Measurements from ENCODE around the gene ACTR3C. TPM values are rescaled to one million over a fixed set of nuclear protein-coding genes. Genes with fewer than 3 reads are reported as not detected.

The ACTR3C gene
- total RNA-seq, 1 donor from 2014 or later, result 4.0 TPM

DNA sequence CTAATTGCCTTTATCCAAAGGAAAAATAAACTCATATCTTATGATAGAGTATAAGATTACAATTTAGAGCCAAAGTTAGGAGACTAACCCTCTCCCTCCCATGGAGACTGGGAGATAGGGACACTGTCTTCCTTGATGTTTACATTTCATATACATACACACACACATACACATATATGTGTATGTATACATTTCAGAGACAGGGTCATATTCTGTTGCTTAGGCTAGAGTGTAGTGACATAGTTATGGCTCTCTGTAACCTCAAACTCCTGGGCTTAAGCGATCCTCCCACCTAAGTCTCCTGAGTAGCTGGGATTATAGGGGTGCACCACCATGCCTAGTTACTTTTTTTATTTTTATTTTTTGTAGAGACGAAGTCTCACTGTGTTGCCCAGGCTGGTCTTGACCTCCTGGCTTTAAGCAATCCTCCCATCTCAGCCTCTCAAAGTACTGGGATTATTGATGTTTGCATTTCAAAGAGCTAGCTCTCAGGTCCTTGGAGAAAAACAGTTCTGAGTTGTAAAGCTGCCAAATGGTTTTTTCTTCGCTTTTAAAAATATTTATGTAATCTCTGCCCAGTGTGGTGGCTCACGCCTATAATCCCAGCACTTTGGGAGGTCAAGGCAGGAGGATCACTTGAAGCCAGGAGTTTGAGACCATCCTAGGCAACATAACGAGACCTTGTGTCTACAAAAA, 37.2 kb upstream of the ACTR3C start:
- ATAC-seq (no peak), DNase-seq (no peak)
- intact Hi-C loops (cut with micrococcal nuclease), result no loop called here

DNA sequence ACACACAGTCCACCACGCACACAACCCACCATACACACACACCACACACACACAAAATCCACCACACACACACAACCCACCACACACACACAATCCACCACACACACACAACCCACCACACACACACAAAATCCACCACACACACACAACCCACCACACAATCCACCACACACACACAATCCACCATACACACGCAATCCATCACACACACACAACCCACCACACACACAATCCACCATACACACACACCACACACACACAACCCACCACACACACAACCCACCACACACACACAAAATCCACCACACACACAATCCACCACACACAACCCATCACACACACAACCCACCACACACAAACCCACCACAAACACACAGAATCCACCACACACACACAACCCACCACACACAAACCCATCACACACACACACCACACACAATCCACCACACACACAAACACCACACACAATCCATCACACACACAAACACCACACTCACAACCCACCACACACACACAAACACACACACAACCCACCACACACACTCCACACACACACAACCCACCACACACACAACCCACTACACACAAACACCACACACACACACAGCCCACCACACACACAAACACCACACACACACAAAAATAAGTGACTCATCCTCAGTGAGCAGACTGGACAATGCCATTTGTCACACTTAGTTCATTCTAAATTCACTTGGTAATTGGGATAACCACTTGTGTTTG, 36.4 kb upstream of the ACTR3C start:
- ATAC-seq, result no peak
- no peak for DNase-seq
- intact Hi-C loops (cut with micrococcal nuclease), result no loop called here

DNA sequence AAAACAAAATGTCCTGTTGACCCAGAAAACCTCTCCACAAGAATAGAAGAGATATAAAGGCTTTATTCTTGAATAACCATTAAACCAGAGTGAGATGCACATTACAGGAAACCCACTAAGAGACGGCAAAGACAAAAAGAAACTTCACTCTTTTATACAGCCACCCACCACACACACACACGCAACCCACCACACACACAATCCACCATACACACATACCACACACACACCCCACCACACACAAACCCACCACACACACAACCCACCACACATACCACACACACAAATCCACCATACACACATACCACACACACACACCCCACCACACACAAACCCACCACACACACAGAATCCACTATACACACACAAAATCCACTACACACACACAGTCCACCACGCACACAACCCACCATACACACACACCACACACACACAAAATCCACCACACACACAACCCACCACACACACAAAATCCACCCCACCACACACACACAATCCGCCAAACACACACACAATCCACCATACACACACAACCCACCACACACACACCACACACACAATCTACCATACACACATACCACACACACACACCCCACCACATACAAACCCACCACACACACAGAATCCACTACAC, 35.8 kb upstream of the ACTR3C start:
- ATAC-seq, result no peak
- intact Hi-C loops (cut with micrococcal nuclease), result no loop called here
- DNase-seq, result no peak

DNA sequence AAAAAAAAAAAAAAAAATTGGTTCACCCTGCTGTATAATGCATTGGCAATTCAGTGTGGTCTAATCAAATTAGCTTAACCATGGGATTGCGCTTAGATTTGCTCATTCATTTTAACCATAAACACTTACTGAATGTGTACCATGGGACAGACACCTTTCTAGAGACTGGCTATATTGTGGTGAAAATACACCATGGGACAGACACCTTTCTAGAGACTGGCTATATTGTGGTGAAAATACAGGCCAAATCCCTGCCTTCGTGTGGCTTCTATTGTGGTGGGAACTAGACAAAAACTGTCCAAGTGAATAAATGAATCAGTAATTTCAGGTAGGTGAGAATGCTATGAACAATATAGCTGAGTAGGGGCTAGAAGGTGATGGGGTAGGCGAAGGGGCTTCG, 35.1 kb upstream of the ACTR3C start:
- ATAC-seq, result no peak
- intact Hi-C loops (cut with micrococcal nuclease), result no loop called here
- DNase-seq, result no peak

DNA sequence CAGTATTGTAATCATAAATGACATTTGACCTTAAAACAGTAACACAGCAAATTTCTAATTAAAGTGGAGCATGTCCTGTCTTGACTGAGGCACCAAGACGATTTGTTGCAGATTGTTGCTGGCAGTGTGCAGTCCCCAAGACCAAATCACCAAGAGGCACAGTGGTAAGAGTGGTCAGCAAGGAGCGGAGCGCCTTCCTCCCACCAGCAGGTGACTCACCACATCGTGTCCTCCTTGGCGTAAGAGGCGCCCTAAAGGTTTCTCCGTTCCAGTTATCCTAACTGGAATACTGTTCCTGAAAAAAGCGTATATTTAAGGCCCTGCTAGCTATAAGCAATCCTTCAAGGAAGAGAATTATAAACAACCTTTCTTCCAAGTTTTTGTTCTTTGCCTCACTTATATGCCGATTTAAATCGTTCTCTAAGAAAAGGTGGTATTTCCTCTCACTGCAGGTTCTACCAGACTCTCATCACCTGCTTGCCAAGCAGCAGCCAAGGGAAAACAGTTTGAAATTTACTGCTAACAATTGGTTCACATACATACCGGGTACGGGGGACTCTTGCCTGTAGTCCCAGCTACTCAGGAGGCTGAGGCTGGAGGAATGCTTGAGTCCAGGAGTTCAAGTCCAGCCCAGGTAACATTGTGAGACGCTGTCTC, 34.6 kb upstream of the ACTR3C start:
- no peak for ATAC-seq
- intact Hi-C loops (cut with micrococcal nuclease), result no loop called here
- no peak for DNase-seq

DNA sequence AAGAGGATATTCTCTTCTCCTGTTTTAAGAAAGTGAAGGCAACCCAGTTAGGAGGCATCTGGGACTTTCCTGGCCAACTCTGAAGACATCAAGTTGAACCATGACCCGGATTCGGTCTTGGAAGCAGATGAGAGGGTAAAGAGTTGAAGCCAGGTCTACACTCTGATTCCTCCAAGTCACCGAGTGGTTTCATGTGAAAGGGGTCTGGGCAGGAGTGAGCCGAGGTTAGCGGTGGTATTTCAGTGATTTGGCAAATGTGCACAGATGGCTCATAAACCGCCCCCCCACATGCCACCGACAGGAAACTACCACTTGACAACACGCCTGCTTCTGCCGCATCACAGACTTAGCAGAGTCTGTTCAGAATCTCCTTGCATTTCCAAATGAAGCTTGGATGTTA, 33.9 kb upstream of the ACTR3C start:
- intact Hi-C loops (cut with micrococcal nuclease), result no loop called here
- ATAC-seq, result no peak
- no peak for DNase-seq

DNA sequence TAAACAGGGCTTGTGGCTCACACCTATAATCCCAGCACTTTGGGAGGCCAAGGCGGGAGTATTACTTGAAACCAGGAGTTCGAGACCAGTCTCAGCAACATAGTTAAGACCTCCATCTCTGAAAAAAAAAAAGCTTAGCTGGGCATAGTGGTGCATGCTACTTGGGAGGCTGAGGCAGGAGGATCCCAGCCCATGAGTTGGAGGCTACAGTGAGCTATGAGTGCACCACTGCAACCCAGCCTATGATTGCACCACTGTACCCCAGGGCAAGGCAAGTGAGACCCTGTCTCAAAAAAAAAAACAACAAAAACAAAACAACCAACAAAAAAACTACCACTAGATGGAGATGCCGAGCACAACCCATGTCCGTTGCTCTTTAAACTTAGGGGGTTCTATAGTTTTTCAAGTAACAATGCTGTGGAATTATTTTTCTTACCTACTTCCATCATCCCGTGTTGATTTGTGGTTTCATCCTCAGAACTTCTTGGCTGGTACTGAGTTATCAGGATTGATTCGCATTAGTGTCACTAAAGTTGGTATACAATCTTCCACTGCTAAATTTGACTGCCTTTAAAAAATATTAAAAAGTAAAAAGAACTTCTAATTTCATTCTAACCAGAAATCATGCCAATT, 33.0 kb upstream of the ACTR3C start:
- no peak for ATAC-seq

DNA sequence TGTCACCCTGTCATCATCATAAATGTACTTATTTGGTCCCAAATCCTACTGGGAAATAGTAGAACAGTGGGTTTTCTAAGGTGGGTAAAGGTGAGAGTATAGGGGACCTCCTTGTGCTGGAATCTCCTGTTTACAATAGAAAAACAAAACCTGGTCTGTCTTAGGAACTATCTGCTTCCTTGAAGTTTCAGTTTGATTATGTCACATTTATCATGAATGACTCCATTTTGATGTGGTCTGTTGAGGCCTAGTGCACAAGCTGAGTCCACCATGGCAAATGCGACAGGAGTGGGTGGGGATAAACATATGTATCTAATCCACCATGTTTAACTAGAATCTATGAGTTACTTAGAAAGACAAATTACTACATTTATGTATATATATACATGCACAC, 32.3 kb upstream of the ACTR3C start:
- intact Hi-C loops (cut with micrococcal nuclease), result no loop called here
- DNase-seq (no peak), ATAC-seq (no peak)

More for the DNA sequence above, 33.0 kb upstream of the ACTR3C start:
- intact Hi-C loops (cut with micrococcal nuclease), result no loop called here
- no peak for DNase-seq

DNA sequence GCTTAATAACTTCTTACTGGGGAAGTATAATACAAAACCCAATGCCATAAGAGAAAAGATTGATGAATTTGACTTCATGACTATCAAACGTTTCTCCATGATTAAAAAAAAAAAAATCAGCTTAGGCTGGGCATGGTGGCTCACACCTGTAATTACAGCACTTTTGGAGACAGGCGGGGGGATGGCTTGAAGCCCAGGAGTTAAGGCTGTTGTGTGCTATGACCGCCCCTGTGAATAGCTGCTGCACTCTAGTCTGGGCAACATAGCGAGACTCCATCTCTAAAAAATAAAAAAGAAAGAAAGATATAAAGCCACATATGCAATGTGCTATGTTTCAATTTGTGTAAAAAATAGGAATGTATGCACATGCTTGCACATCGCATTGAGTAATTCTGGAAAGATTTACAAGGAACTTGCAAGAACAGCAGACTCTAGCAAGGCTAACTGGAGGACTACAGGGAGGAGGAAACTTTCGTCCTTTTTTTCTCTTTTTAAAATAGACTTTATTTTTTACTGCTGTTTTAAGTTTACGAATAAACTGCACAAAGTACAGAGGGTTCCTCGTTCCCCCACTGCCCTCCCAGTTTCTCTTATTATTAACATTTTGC, 28.3 kb upstream of the ACTR3C start:
- intact Hi-C loops (cut with micrococcal nuclease), result no loop called here
- ATAC-seq, result no peak
- DNase-seq, result no peak

DNA sequence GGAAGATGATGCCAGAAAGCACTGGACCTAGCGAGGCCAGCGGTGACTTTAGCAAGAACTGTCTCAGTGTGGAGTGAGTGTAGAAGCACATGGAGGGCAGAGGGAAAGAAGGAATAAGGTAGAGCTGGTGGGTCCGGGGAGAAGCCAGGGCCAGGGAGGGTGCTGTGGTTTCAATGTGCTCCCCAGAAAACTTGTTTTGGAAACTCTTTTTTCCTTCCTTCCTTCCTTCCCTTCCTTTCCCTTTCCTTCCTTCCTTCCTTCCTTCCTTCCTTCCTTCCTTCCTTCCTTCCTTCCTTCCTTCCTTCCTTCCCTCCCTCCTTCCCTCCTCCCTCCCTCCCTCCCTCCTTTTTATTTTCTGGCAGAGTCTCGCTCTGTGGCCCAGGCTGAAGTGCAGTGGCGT, 23.6 kb upstream of the ACTR3C start:
- DNase-seq (no peak), ATAC-seq (no peak)
- intact Hi-C loops (cut with micrococcal nuclease), result no loop called here

DNA sequence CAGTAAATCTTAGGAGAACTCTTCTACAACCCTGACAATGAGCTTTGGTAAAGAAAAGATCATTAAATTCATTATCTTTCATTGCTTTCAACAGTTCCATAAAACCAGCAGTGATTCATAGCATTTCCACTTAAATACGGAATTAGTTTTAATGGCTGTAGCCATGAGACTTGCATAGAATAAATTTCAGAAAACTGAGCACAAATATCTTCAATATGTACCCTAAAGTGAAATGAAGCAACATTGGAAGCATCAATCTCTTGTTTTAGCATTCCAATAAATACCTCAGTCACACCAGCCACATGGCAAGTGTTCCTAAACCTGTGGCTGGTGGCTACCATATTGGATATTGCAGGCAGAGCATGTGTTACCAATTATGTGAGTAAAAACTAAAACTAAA, 21.7 kb upstream of the ACTR3C start:
- ATAC-seq (no peak), DNase-seq (no peak)
- intact Hi-C loops (cut with micrococcal nuclease), result no loop called here

DNA sequence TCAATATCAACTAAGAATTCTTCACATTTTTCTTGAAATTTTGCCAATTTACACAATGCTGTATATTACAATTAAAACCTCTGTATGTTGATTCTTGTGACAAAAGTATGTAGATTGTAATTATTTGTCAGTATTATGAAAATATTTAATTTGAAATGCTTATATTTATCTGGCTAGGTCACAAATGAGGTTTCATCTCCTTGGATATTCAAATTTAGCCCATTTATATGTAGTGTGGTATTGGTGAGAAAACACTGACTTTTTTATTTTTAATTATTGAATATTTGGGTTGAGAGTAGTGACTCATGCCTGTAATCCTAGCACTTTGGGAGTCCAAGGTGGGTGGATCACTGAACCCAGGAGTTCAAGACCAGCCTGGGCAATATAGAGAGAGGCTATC, 21.0 kb upstream of the ACTR3C start:
- ATAC-seq, result no peak
- intact Hi-C loops (cut with micrococcal nuclease), result no loop called here
- no peak for DNase-seq

DNA sequence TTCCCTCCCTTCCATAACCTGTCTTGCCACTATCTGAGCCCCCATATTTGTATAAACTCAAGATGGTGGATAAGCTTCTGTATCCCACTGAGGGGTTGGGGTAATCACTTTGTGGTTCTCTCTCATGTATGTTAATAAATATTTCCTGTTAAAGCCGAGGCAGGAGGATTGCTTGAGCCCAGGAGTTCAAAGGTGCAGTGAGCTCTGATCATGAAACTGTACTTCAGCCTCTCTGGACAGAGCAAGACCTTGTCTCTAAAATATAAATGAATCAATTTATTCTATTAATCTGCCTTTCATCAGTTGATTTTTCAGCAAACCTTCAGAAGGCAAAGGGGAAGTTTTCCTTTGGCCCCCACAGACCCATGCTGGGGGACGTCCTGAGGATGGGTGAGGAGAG, 19.9 kb upstream of the ACTR3C start:
- intact Hi-C loops (cut with micrococcal nuclease), result no loop called here
- no peak for DNase-seq
- no peak for ATAC-seq

DNA sequence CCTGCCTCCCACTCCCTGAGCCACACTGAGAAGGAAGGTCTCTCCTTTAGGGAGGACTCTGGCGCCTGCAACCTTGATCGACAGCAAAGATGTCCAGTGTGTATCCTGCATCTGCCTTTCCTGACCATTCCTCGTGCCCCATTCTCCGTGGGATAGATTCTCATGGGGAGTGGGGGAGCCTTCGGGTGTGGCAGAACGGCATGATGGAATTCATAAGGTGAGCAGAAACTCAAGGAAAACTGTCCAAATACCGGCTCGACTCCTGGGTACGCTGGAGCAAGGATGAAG, 18.7 kb upstream of the ACTR3C start:
- ATAC-seq, result no peak
- intact Hi-C loops (cut with micrococcal nuclease), result no loop called here

DNA sequence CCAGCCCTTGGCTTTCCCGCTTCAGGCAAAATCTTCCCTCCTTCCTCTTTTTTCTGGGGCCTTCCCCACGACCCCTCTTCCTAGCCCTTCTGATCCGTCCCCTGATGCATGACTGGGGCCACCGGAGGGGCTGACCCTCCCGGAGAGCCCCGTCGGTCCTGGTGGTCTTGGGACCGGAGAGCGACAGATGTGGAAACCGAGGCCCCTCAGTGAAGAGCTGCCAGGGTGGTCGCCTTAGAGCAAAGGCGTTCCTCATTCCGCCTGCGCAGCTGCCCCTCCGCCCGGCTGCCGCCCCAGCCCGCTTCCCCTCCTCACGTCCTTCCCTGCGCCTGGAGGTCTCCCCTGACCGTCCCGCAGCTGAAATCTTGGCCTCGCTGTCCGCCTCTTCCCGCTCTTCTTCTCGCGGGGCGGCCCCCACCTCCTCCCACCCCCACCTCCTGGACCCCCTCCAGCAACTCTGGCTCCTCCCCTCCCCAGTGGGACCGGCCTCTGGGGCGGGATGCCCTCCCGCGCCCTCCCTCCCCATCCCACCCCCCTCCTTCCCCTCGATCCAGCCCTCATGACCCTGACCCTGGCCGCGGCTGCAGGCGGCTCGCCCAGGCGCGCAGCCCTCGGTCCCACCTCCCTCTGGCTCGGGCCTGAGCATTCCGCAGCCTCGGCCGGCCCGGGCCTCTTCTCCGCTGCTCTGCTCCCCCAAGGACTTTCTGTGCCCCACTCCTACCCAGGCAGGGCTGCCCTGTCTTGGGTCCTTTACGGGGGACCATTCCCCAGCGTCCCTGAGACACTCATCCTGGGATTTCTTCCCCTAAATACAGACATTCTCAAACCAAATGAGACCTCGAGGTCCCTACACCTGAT, 18.1 kb upstream of the ACTR3C start, which contains the start of gene RARRES2:
Gene RARRES2 (minus strand): TSS at position 367 of the 858 bp plus-strand sequence. CDS start 1,020 bp downstream, outside the sequence.
- peak; percentile 79 for DNase-seq
- intact Hi-C loops (cut with micrococcal nuclease), result no loop called here
- ATAC-seq, result peak; percentile 82

More for the DNA sequence above, 18.7 kb upstream of the ACTR3C start:
- DNase-seq, result no peak

DNA sequence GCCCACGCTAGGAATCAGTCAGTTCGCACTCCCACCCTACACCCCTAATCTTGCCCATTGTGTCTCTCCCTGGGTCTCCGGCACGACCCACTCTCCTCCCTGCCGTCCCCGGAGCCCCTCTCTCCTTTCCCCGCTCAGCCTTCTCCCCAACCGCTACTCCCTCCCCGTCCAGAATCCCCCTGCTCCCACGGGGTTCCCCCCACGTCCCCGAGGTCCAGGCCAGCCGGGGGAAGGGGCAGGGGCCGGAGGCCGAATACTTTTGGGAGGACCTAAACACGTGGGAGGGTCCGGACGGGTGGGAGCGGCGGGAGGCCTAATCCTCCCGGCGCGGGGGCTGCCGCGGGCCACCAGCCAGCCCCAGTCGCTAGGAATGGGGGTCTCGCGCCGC, 17.5 kb upstream of the ACTR3C start:
- DNase-seq (no peak), ATAC-seq (peak; percentile 3)
- intact Hi-C loops (cut with micrococcal nuclease), result no loop called here

DNA sequence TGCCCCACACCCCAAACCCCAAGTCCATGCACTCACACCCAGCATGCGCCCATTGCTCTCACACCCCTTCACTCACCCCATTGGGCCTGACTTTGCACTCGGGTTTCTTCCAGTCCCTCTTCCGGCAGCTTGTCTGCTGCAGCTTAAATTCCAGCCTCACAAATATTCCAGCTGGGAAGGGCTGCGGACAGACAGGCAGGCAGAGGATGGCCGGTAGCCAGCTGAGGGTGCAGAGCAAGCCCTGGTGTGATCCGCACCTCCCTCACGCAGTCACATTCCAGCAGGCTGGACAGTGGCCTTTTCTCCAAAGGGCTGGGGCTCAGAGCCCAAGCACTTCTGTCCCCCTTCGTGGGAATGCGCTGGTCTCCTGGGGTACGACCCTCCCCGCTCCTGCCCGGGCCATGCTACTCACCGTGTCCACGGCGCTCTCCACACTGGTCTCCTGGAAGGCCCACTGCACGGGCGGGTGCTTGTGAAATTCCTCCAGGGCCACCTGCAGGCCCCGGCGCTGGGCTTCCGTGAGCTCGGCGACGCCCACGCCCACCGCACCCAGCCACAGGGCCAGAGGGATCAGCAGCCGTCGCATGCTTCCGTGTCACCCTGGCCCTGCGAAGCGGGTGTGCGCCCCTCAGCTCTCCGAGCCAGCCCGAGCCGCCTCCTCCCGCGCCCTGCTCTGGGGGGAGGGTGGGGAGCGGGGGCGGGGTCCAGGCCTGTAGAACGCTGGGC, 16.8 kb upstream of the ACTR3C start:
- DNase-seq (peak; percentile 79), ATAC-seq (peak; percentile 75)
- intact Hi-C loops (cut with micrococcal nuclease), result no loop called here

DNA sequence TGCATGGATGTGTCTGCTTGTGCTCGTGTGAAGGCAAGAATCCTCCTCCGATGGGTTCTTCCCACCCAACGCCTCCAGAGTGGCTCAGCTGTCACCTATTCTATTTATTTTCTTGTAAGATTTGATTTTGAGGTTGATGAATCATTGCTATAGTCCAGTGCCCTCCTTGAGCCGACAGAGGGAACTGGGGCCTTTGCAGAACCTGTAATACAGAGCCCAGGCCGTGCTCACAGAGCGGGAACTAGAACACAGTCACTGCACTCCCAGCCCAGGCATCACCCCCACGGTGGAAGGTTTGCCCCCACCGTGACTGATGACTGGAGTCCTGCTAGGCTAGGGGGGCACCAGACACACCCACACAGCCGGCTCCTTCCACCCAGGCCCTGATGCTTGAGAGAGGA, 16.1 kb upstream of the ACTR3C start:
- ATAC-seq (no peak), DNase-seq (no peak)
- intact Hi-C loops (cut with micrococcal nuclease), result no loop called here

Measured in left ventricle myocardium superior (tissue), 1 donor.